ENCODE data around the gene ITSN1. TPM values are rescaled to one million over a fixed set of nuclear protein-coding genes. Genes with fewer than 3 reads are reported as not detected.
A peak's percentile ranks its signal among the peaks of the same experiment; 100 is the strongest.
"Not testable (repeated sequence)": the region's sequence is repeated elsewhere in the genome, so short reads cannot be mapped to it uniquely, and the experiment has no call there.

ITSN1 gene
- total and polyA plus RNA-seq, 4 donors, result 11.2 to 46.0 (median 19.8) TPM

DNA sequence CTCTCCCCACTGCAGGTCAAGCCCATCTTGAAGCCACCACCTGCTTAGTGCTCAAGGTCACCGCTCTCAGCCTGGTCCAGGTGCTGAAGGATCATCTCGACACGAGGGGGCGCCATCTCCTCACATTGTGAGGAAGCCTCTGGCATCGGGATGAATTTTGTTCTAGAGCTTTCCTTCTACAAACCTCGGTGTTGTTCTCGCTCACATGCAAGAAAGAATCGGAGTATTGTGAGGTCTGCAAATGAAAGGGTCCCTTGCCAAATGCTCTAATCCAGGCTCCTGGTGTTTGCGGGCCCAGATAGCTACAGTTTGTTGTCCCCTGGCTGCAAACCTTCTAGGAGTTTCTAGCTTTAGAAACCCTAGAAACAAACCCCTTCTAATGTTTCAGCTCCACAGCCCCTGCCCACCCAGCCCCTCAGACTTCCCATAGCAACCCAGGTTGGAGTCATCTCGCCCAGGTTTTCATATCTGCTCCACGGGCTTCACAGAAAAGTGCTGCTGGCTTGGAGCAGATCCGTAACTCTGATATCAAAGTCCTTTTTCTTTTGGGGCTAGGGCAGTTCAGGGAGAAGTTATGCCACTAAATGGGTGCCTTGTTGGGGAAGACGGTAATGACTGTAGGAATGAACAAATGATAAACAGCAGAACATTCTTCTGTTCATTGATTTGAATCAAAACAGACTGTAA is 281.9 kb downstream of the ITSN1 start:
- WGBS, 2 donors, result 27 to 31% methylated on average over 13 of the region's 13 CpGs
- H3K36me3 ChIP-seq (ENCODE audit: control insufficient read depth in 4 of 4, insufficient read depth in 4 of 4, low read length in 4 of 4), result no peaks in the 10 kb centered on the region
- H3K27ac ChIP-seq (ENCODE audit: low read depth in 1 of 2, low read length in 1 of 2), result no peak overlapping the region
- no peaks in the 10 kb centered on the region for H3K4me1 ChIP-seq (ENCODE audit: control insufficient read depth in 5 of 5, insufficient read depth in 5 of 5, low read length in 5 of 5)
- no peak overlapping the region for H3K4me3 ChIP-seq
- peaks cover 0 to 4% (median 0%) of the 10 kb centered on the region in 3 donors for H3K27me3 ChIP-seq (ENCODE audit: control insufficient read depth in 3 of 3, insufficient read depth in 3 of 3, low read length in 2 of 3)
- H3K9ac ChIP-seq (ENCODE audit: insufficient read depth in 1 of 2, low read length in 2 of 2), result no peak overlapping the region
- DNase-seq (peak; percentile 83 to 89 (median 87)), ATAC-seq (ENCODE audit: insufficient read depth, low FRiP score) (peak; percentile 86)
- TF ChIP-seq, protein P1, sequence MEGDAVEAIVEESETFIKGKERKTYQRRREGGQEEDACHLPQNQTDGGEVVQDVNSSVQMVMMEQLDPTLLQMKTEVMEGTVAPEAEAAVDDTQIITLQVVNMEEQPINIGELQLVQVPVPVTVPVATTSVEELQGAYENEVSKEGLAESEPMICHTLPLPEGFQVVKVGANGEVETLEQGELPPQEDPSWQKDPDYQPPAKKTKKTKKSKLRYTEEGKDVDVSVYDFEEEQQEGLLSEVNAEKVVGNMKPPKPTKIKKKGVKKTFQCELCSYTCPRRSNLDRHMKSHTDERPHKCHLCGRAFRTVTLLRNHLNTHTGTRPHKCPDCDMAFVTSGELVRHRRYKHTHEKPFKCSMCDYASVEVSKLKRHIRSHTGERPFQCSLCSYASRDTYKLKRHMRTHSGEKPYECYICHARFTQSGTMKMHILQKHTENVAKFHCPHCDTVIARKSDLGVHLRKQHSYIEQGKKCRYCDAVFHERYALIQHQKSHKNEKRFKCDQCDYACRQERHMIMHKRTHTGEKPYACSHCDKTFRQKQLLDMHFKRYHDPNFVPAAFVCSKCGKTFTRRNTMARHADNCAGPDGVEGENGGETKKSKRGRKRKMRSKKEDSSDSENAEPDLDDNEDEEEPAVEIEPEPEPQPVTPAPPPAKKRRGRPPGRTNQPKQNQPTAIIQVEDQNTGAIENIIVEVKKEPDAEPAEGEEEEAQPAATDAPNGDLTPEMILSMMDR (IDR thresholded peaks at IDR 0.05; ENCODE audit: control extremely low read depth, extremely low read depth), result peak; percentile 96
- no peaks in the 10 kb centered on the region for H3K9me3 ChIP-seq (ENCODE audit: control insufficient read depth in 4 of 4, insufficient read depth in 3 of 4, low read length in 3 of 4)

GRCh38 chr21:33924766-33925100 is 282.4 kb downstream of the ITSN1 start:
- TF ChIP-seq, protein P1 (IDR thresholded peaks at IDR 0.05; ENCODE audit: control extremely low read depth, extremely low read depth), result no peak
- peaks cover 0 to 4% (median 0%) of the 10 kb centered on the region in 3 donors for H3K27me3 ChIP-seq (ENCODE audit: control insufficient read depth in 3 of 3, insufficient read depth in 3 of 3, low read length in 2 of 3)
- H3K9ac ChIP-seq (ENCODE audit: insufficient read depth in 1 of 2, low read length in 2 of 2), result no peak overlapping the region
- no peak overlapping the region for H3K27ac ChIP-seq (ENCODE audit: low read depth in 1 of 2, low read length in 1 of 2)
- WGBS, 2 donors, result 77 to 85% methylated on average over 3 of the region's 3 CpGs
- no peak for DNase-seq
- H3K4me3 ChIP-seq, result no peak overlapping the region
- no peak for ATAC-seq (ENCODE audit: insufficient read depth, low FRiP score)
- H3K9me3 ChIP-seq (ENCODE audit: control insufficient read depth in 4 of 4, insufficient read depth in 3 of 4, low read length in 3 of 4), result no peaks in the 10 kb centered on the region
- no peaks in the 10 kb centered on the region for H3K4me1 ChIP-seq (ENCODE audit: control insufficient read depth in 5 of 5, insufficient read depth in 5 of 5, low read length in 5 of 5)
- H3K36me3 ChIP-seq (ENCODE audit: control insufficient read depth in 4 of 4, insufficient read depth in 4 of 4, low read length in 4 of 4), result no peaks in the 10 kb centered on the region

DNA sequence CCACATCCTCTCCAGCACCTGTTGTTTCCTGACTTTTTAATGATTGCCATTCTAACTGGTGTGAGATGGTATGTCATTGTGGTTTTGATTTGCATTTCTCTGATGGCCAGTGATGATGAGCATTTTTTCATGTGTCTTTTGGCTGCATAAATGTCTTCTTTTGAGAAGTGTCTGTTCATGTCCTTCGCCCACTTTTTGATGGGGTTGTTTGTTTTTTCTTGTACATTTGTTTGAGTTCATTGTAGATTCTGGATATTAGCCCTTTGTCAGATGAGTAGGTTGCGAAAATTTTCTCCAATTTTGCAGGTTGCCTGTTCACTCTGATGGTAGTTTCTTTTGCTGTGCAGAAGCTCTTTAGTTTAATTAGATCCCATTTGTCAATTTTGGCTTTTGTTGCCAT is 283.9 kb downstream of the ITSN1 start:
- not testable (repeated sequence) for ATAC-seq (ENCODE audit: insufficient read depth, low FRiP score); H3K27me3 ChIP-seq (ENCODE audit: control insufficient read depth in 3 of 3, insufficient read depth in 3 of 3, low read length in 2 of 3); H3K9me3 ChIP-seq (ENCODE audit: control insufficient read depth in 4 of 4, insufficient read depth in 3 of 4, low read length in 3 of 4); H3K4me3 ChIP-seq; H3K36me3 ChIP-seq (ENCODE audit: control insufficient read depth in 4 of 4, insufficient read depth in 4 of 4, low read length in 4 of 4); H3K4me1 ChIP-seq (ENCODE audit: control insufficient read depth in 5 of 5, insufficient read depth in 5 of 5, low read length in 5 of 5); H3K27ac ChIP-seq (ENCODE audit: low read depth in 1 of 2, low read length in 1 of 2); DNase-seq; H3K9ac ChIP-seq (ENCODE audit: insufficient read depth in 1 of 2, low read length in 2 of 2)
- 83 to 100% methylated on average over 1 to 2 of the region's 2 CpGs for WGBS, 2 donors

DNA sequence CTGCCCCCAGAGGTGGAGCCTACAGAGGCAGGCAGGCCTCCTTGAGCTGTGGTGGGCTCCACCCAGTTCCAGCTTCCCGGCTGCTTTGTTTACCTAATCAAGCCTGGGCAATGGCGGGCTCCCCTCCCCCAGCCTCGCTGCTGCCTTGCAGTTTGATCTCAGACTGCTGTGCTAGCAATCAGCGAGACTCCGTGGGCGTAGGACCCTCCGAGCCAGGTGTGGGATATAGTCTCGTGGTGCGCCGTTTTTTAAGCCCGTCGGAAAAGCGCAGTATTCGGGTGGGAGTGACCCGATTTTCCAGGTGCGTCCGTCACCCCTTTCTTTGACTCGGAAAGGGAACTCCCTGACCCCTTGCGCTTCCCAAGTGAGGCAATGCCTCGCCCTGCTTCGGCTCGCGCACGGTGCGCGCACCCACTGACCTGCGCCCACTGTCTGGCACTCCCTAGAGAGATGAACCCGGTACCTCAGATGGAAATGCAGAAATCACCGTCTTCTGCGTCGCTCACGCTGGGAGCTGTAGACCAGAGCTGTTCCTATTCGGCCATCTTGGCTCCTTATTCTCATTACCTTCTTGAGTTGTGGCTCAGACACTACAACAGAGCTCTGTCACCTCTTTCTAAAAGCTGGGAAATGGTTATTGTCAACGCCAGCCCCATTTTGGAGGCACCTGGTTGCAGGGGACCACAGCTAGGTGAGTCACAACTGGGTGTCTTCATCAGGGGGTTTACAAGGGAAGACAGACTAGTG is 288.9 kb downstream of the ITSN1 start:
- H3K9me3 ChIP-seq (ENCODE audit: control insufficient read depth in 4 of 4, insufficient read depth in 3 of 4, low read length in 3 of 4); H3K36me3 ChIP-seq (ENCODE audit: control insufficient read depth in 4 of 4, insufficient read depth in 4 of 4, low read length in 4 of 4); H3K27me3 ChIP-seq (ENCODE audit: control insufficient read depth in 3 of 3, insufficient read depth in 3 of 3, low read length in 2 of 3); ATAC-seq (ENCODE audit: insufficient read depth, low FRiP score); H3K4me3 ChIP-seq; H3K4me1 ChIP-seq (ENCODE audit: control insufficient read depth in 5 of 5, insufficient read depth in 5 of 5, low read length in 5 of 5): not testable (repeated sequence)
- peak in 1 of 3 donors; percentile 44 for DNase-seq
- peak overlapping the region in 1 of 2 donors; percentile 23 for H3K9ac ChIP-seq (ENCODE audit: insufficient read depth in 1 of 2, low read length in 2 of 2)
- WGBS, 2 donors, result 62 to 75% methylated on average over 7 to 10 of the region's 34 CpGs
- peak overlapping the region in 1 of 2 donors; percentile 21 for H3K27ac ChIP-seq (ENCODE audit: low read depth in 1 of 2, low read length in 1 of 2)

All from lung (tissue), 12 donors.